Activated CD4-positive, alpha-beta T cell treated with anti-CD3 and anti-CD28 coated beads for 24 hours (primary cell): ENCODE results near the gene CASP6.
A peak's percentile ranks its signal among the peaks of the same experiment; 100 is the strongest.

Experiments used
- DNase-seq, 2 donors: peaks; one replicate each; pipeline ENCODE4 v3.0.0-alpha.2; 2020; ENCODE audit warnings: low read depth in 2 of 2

CASP6 gene

GRCh38 chr4:109672169-109672930, 30.9 kb downstream of the CASP6 start:
- DNase-seq = no peak

- DNase-seq = peak in 1 of 2 donors; percentile 17
These were observed 31.9 kb downstream of the CASP6 start for GRCh38 chr4:109671350-109671749.

- DNase-seq = no peak
These were observed 37.3 kb downstream of the CASP6 start for GRCh38 chr4:109665783-109666485.

- no peak for DNase-seq
These were observed 40.5 kb downstream of the CASP6 start for GRCh38 chr4:109662771-109663170.

GRCh38 chr4:109662116-109662515, 41.1 kb downstream of the CASP6 start:
- DNase-seq = no peak

- DNase-seq = no peak
These were observed 44.3 kb downstream of the CASP6 start for GRCh38 chr4:109658871-109659410.

GRCh38 chr4:109657854-109658418, 45.3 kb downstream of the CASP6 start:
- no peak for DNase-seq

- no peak for DNase-seq
These were observed 47.8 kb downstream of the CASP6 start for GRCh38 chr4:109655396-109655795.

GRCh38 chr4:109649872-109650271, 53.4 kb downstream of the CASP6 start:
- no peak for DNase-seq

- DNase-seq = no peak
These were observed 54.2 kb downstream of the CASP6 start for GRCh38 chr4:109648997-109649575.

GRCh38 chr4:109648266-109648996, 54.8 kb downstream of the CASP6 start:
- no peak for DNase-seq

GRCh38 chr4:109645874-109646710, 57.2 kb downstream of the CASP6 start:
- no peak for DNase-seq

GRCh38 chr4:109640644-109641043, 62.6 kb downstream of the CASP6 start:
- no peak for DNase-seq
